SIG-M5 treated with dmso at 0.1 percent for 504 hours (cell line): ENCODE measurements around the gene ENPP1.
"Not testable (repeated sequence)": the region's sequence is repeated elsewhere in the genome, so short reads cannot be mapped to it uniquely, and the experiment has no call there.

Experiments used
- DNase-seq: peaks from one replicate; lab custom pipeline; 2025; ENCODE audit not compliant: unreplicated experiment; lab: John Stamatoyannopoulos, UW

Gene ENPP1

GRCh38 chr6:131868836-131869235, 61.0 kb downstream of the ENPP1 start:
- no peak for DNase-seq

DNA sequence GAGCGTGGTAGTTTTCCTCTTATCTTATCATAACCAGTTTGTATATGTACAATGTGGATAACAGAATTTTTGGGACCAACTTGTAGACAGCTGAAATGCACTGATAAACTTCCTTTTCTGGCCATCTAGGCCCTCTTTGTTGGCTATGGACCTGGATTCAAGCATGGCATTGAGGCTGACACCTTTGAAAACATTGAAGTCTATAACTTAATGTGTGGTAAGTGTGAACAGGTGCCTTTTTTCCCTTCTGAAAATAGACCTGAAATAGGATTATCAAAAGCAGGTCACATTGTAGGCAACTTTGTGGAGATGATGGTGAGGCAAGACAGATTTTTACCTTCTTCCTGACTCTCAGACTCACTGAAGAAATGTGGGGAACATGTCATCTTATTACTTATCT, 67.8 kb downstream of the ENPP1 start:
- no peak for DNase-seq

- no peak for DNase-seq
Measured at GRCh38 chr6:131876545-131876944, 68.7 kb downstream of the ENPP1 start.

DNA sequence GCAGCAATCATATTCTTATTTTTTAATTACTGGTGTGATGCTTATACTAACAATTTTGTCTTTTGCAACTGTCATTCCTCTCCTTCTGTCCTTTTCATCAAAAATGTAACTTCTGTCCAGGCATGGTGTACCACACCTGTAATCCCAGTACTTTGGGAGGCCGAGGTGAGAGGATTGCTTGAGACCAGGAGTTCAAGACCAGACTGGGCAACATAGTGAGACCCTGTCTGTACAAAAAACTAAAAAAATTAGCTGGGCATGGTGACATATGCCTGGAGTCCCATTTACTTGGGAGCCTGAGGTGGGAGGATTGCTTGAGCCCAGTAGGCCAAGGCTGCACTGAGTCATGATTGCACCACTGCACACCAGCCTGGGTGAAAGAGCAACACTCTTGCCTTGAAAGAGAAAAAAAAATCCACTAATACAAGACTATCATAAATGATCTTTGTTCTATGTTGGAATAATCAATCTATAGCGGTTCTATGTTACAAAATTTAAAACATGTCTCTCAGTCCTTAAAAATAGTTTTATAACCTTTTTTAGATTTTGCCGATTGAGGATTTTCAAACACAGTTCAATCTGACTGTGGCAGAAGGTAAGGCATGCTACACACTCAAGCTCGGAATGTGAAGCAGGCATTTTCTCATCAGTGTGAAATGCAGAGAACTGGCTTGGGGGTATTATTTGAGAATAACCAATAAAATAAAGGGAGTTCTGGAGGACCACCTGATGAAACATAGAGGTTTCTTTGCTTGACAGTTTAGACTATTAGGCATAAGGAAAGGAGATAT, 70.4 kb downstream of the ENPP1 start:
- no peak for DNase-seq

DNA sequence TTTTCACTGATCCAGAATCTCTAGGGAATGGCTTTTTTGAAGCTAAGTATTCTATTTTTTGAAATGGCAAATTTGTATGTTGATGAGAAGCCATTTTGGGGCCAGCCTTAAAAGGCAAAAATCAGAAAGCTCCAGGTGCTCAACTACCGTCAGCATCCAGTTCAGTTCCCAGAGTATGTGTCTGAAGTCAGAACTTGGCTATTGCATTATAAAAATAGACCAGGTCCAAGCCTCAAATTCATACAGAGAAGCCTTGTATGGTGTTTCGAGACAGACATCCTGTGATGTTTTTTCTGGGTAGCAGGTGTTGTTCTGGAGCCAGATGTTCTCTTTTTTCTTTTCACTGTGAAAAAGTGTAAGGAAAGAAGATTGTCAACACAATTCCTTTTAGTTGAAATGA, 75.2 kb downstream of the ENPP1 start:
- no peak for DNase-seq

- DNase-seq = no peak
Measured at GRCh38 chr6:131885237-131885636, 77.4 kb downstream of the ENPP1 start.

- DNase-seq = no peak
Measured at GRCh38 chr6:131886517-131886916, 78.7 kb downstream of the ENPP1 start.

- no peak for DNase-seq
Measured at GRCh38 chr6:131890091-131890490, 82.3 kb downstream of the ENPP1 start.

GRCh38 chr6:131893198-131893597, 85.4 kb downstream of the ENPP1 start:
- DNase-seq = no peak

GRCh38 chr6:131894493-131895424, 86.9 kb downstream of the ENPP1 start:
- peak; percentile 21 for DNase-seq

DNA sequence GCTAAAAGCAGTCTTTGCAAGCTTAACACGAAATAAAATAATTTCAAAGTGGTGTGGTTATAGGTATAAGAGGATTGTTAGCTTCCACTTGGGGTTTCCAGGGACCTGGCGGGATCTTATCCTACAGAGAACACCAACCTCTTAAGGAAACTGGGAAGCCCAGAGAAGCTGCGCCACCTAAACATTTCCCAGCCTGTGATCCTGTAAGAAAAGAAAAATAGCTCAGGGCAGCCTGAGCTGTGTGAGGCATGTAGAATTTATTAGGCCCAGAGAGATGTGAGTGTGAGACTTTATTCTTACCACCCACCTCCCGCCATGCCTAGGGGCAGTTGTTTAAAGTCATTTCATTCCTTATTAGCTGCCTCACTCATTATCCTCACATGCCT, 89.2 kb downstream of the ENPP1 start:
- no peak for DNase-seq

- no peak for DNase-seq
Measured at GRCh38 chr6:131897621-131898020, 89.8 kb downstream of the ENPP1 start.

GRCh38 chr6:131898718-131899117, 90.9 kb downstream of the ENPP1 start:
- no peak for DNase-seq

DNA sequence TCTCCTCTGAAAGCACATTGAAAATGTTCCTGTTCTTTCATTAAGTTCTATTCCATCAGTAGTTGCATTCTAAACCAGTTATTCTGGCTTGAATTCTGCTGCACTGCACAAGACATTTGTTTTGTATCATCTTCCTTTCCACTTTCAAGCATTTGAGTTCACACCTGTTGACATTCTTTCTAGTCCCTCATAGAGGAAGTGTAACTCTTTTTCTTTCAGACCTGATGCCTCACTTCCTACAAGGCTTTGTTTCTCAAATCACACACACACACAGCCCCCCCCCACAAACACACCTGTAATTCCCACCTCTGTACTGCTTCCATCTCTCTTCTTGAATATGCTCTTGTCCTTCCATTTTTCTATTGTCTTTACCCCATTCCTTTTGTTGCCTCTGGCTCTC, 92.4 kb downstream of the ENPP1 start:
- peak; percentile 8 for DNase-seq

DNA sequence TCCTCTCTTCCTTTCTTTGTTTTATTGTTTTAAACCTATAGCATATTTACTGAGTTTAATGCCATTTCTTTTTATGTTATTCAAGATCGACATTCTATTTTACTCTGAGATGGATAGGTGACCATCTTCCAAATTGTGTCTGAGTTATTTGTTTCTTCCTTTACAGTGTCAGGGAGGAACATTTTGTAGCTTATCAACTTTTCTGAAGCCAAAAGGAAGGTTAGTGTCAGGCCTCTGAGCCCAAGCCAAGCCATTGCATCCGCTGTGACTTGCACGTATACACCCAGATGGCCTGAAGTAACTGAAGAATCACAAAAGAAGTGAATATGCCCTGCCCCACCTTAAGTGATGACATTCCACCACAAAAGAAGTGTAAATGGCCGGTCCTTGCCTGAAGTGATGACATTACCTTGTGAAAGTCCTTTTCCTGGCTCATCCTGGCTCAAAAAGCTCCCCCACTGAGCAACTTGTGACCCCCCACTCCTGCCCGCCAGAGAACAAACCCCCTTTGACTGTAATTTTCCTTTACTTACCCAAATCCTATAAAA, 93.6 kb downstream of the ENPP1 start:
- DNase-seq = not testable (repeated sequence)

- not testable (repeated sequence) for DNase-seq
Measured at GRCh38 chr6:131903734-131904133, 95.9 kb downstream of the ENPP1 start.

DNA sequence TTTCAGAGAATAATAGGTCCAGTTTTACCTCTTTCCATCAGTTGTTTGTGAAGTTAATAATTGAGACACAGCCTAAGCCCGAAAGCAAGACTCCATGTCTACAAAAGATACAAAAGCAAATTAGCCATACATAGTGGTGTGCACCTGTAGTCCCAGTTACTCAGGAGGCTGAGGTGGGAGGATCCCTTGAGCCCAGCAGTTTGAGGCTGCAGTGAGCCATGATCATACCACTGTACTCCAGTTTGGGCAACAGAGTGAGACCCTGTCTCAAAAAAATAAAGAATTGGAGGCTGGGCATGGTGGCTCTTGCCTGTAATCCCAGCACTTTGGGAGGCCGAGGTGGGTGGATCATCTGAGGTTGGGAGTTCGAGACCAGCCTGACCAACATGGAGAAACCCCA, 101.0 kb downstream of the ENPP1 start:
- DNase-seq = not testable (repeated sequence)

- DNase-seq = peak; percentile 43
Measured at GRCh38 chr6:131909408-131910218, 101.8 kb downstream of the ENPP1 start.

DNA sequence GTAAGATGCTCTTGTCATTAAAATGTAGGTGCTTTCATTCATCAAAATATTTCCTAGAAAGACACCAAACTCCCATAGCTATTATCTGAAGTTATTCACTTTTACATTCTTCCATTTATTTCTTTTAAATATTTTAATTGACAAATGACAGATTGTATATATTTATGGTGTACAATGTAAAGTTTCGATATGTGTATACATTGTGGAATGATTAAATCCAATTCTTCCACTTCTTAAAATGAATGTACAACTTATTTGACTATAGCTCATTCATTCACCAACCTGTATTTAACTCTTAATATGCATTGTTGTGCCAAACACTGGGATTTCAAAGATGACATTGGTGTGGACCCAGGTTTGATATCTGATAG, 102.4 kb downstream of the ENPP1 start:
- no peak for DNase-seq

DNA sequence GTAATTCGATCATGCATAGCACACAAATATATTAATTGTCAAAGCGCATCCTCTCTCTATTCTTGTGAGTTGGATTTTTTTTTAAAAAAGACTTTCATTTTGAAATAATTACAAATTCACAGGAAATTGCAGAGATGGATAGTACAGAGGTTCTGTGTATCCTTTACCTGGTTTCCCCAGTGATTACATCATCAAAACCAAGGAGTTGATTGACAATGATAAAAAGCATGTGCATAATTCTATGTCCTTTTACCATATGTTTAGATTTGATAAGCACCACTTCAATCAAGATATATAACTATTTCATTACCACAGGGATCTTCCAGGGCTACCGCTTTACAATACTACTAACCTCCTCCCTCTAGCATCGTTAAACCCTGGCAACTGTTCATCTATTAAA, 103.1 kb downstream of the ENPP1 start:
- DNase-seq = no peak

GRCh38 chr6:131911951-131912350, 104.1 kb downstream of the ENPP1 start:
- DNase-seq = no peak
